ENCODE data around the gene SP140L. TPM values are rescaled to one million over a fixed set of nuclear protein-coding genes. Genes with fewer than 3 reads are reported as not detected.

SP140L gene
- total RNA-seq, 2 donors from 2014 or later: 0.82 to 2.9 TPM

GRCh38 chr2:230343747-230344146 is 16.8 kb downstream of the SP140L start:
- H3K27me3 Mint-ChIP-seq (ENCODE audit: insufficient read depth): no peaks in the 10 kb centered on the region
- whole genome bisulfite sequencing, 2 experiments (ENCODE audit: insufficient coverage in 1 of 2, insufficient read length in 1 of 2): 95% methylated on average over 1 of the region's 1 CpG; no CpG with 5 or more reads in 1 of the 2 experiments
- H3K4me3 ChIP-seq (ENCODE audit: low read length): no peak overlapping the region
- no peaks in the 10 kb centered on the region for H3K36me3 ChIP-seq (ENCODE audit: control insufficient read depth, insufficient read depth, low read length)
- no peak overlapping the region for H3K4me3 Mint-ChIP-seq
- no peak for DNase-seq
- H3K4me1 Mint-ChIP-seq: no peaks in the 10 kb centered on the region
- TF ChIP-seq CTCF (conservative IDR thresholded peaks at IDR 0.05): no peak
- peaks cover 5% of the 10 kb centered on the region for H3K9me3 ChIP-seq (ENCODE audit: control insufficient read depth, low read length)
- no peak overlapping the region for H3K9ac ChIP-seq (ENCODE audit: extremely low read depth, low read length, poor library complexity, severe bottlenecking)
- H3K27ac Mint-ChIP-seq: no peak overlapping the region
- no peaks in the 10 kb centered on the region for H3K27me3 ChIP-seq (ENCODE audit: control insufficient read depth, insufficient read depth, low read length, poor library complexity, severe bottlenecking)
- no peak overlapping the region for H3K27ac ChIP-seq (ENCODE audit: low read depth, low read length)
- H3K36me3 Mint-ChIP-seq (ENCODE audit: low read depth): no peaks in the 10 kb centered on the region
- H3K9me3 Mint-ChIP-seq: peaks cover 17% of the 10 kb centered on the region
- H3K4me1 ChIP-seq (ENCODE audit: control insufficient read depth, insufficient read depth, low read length): no peaks in the 10 kb centered on the region

- Mint-ChIP-seq H3K27me3 (ENCODE audit: insufficient read depth) (no peaks in the 10 kb centered on the region), H3K36me3 (ENCODE audit: low read depth) (no peaks in the 10 kb centered on the region), H3K9me3 (peaks cover 17% of the 10 kb centered on the region), H3K27ac (no peak overlapping the region), H3K4me1 (no peaks in the 10 kb centered on the region), H3K4me3 (no peak overlapping the region)
- TF ChIP-seq CTCF (conservative IDR thresholded peaks at IDR 0.05): no peak
- DNase-seq: no peak
- Histone ChIP-seq H3K4me1 (ENCODE audit: control insufficient read depth, insufficient read depth, low read length) (no peaks in the 10 kb centered on the region), H3K27me3 (ENCODE audit: control insufficient read depth, insufficient read depth, low read length, poor library complexity, severe bottlenecking) (no peaks in the 10 kb centered on the region), H3K9me3 (ENCODE audit: control insufficient read depth, low read length) (peaks cover 5% of the 10 kb centered on the region), H3K9ac (ENCODE audit: extremely low read depth, low read length, poor library complexity, severe bottlenecking) (no peak overlapping the region), H3K36me3 (ENCODE audit: control insufficient read depth, insufficient read depth, low read length) (no peaks in the 10 kb centered on the region), H3K4me3 (ENCODE audit: low read length) (no peak overlapping the region), H3K27ac (ENCODE audit: low read depth, low read length) (no peak overlapping the region)
- 90% methylated on average over 1 of the region's 1 CpG; no CpG with 5 or more reads in 1 of the 2 experiments for WGBS, 2 experiments (ENCODE audit: insufficient coverage in 1 of 2, insufficient read length in 1 of 2)
These were observed 19.5 kb downstream of the SP140L start for GRCh38 chr2:230346465-230346864.

- WGBS, 2 experiments (ENCODE audit: insufficient coverage in 1 of 2, insufficient read length in 1 of 2): 88 to 100% methylated on average over 1 of the region's 1 CpG
- no peak for DNase-seq
- Histone ChIP-seq H3K4me1 (ENCODE audit: control insufficient read depth, insufficient read depth, low read length) (no peaks in the 10 kb centered on the region), H3K36me3 (ENCODE audit: control insufficient read depth, insufficient read depth, low read length) (no peaks in the 10 kb centered on the region), H3K27ac (ENCODE audit: low read depth, low read length) (no peak overlapping the region), H3K4me3 (ENCODE audit: low read length) (no peak overlapping the region), H3K9me3 (ENCODE audit: control insufficient read depth, low read length) (peaks cover 5% of the 10 kb centered on the region), H3K9ac (ENCODE audit: extremely low read depth, low read length, poor library complexity, severe bottlenecking) (no peak overlapping the region), H3K27me3 (ENCODE audit: control insufficient read depth, insufficient read depth, low read length, poor library complexity, severe bottlenecking) (no peaks in the 10 kb centered on the region)
- Mint-ChIP-seq H3K27me3 (ENCODE audit: insufficient read depth) (no peaks in the 10 kb centered on the region), H3K4me1 (no peaks in the 10 kb centered on the region), H3K4me3 (no peak overlapping the region), H3K27ac (no peak overlapping the region), H3K36me3 (ENCODE audit: low read depth) (no peaks in the 10 kb centered on the region), H3K9me3 (peaks cover 15% of the 10 kb centered on the region)
- TF ChIP-seq CTCF (conservative IDR thresholded peaks at IDR 0.05): no peak
These were observed 20.0 kb downstream of the SP140L start for GRCh38 chr2:230346921-230347533.
